AG04449 (cell line): ENCODE data around the gene PBRM1.
A peak's percentile ranks its signal among the peaks of the same experiment; 100 is the strongest.

Experiments used
- CTCF ChIA-PET: fragments of 350-600 bp; formaldehyde crosslinking; extraction: SDS; loops from one replicate; lab custom pipeline; 2021; ENCODE audit warnings: antibody characterized with exemption; lab: Yijun Ruan, JAX
- POLR2A ChIA-PET: fragments of 400-600, 350-600 bp; formaldehyde crosslinking; extraction: SDS; loops from one replicate; lab custom pipeline; 2020; ENCODE audit warnings: antibody characterized with exemption, inconsistent platforms; lab: Yijun Ruan, JAX
- DNase-seq: peaks from one replicate; pipeline ENCODE4 v3.0.0-alpha.2; 2010; ENCODE audit warnings: low read depth, low spot score
- H3K4me3 ChIP-seq: 2 replicates; pipeline ENCODE4 v1.5.1; 2011; ENCODE audit warnings: low read depth, mild to moderate bottlenecking, control low read depth, low read length
- TF ChIP-seq, protein P1 (sequence below): IDR thresholded peaks from one replicate; pipeline ENCODE4 v1.5.1; 2011; ENCODE audit warnings: mild to moderate bottlenecking, moderate library complexity, low read length, control low read depth, inconsistent platforms; ENCODE audit not compliant: insufficient read depth; ENCODE audit errors: missing control alignments

The PBRM1 gene

DNA sequence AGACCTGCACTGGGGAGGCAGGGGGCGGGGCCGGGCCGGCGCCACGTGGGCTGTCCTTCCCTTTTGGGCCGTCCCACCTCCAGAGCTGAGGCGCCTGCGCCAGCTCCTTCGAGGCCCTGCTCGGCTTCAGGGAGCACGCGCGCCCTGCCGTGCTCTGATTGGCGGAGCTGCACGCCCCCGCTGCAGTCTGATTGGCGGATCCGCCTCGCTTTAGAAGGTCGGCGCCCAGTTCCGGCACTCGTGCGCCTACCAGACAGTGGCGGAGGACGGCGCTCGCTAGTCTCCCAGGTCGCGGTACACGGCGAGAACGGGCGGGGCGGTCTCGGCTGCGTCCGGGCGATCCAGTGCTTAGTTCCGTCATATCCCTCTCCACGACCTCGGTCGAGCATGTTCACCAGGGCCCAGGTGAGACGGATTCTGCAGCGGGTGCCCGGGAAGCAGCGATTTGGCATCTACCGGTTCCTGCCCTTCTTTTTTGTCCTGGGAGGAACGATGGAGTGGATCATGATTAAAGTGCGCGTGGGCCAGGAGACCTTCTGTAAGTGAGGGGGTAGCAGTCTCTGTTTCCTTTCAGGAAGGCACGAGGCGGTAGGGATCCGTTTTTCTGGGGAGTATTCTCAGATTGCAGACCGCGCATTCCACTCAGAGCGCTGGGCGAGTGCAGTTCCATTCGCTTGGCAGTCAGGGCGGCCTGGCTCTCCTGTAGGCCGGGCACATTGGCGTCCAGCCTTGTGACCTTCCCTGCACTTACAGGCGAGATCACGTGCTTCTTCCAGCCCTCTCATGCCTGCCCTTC is 149.1 kb downstream of the PBRM1 start, which contains the start of gene UQCC5:
Gene UQCC5, plus strand, starts transcription at position 237 of the 796 bp plus-strand sequence. Its CDS starts 151 bp downstream, at position 388.
- TF ChIP-seq, protein P1, sequence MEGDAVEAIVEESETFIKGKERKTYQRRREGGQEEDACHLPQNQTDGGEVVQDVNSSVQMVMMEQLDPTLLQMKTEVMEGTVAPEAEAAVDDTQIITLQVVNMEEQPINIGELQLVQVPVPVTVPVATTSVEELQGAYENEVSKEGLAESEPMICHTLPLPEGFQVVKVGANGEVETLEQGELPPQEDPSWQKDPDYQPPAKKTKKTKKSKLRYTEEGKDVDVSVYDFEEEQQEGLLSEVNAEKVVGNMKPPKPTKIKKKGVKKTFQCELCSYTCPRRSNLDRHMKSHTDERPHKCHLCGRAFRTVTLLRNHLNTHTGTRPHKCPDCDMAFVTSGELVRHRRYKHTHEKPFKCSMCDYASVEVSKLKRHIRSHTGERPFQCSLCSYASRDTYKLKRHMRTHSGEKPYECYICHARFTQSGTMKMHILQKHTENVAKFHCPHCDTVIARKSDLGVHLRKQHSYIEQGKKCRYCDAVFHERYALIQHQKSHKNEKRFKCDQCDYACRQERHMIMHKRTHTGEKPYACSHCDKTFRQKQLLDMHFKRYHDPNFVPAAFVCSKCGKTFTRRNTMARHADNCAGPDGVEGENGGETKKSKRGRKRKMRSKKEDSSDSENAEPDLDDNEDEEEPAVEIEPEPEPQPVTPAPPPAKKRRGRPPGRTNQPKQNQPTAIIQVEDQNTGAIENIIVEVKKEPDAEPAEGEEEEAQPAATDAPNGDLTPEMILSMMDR, result no peak
- ChIA-PET CTCF (interaction anchor here (1.0 to 1.3 kb wide), 2 partner anchors 11 to 109 kb away, joined by 4 read pairs; no protein-coding TSS in a partner anchor), POLR2A (interaction anchor here (0.6 to 1.1 kb wide), 9 partner anchors 8 to 157 kb away, joined by 3 to 9 read pairs (median 4); no protein-coding TSS in a partner anchor)
- DNase-seq, result peak; percentile 87
- H3K4me3 ChIP-seq, result peak within 1 kb of the TSS; percentile 91

- no peak overlapping the region; the same call in 1 of the 2 replicates for H3K4me3 ChIP-seq
- POLR2A ChIA-PET, result interaction anchor here (0.6 to 1.1 kb wide), 9 partner anchors 9 to 157 kb away, joined by 3 to 9 read pairs (median 4); no protein-coding TSS in a partner anchor
- CTCF ChIA-PET, result interaction anchor here (1.0 to 1.3 kb wide), 2 partner anchors 11 to 108 kb away, joined by 4 read pairs; no protein-coding TSS in a partner anchor
- DNase-seq, result no peak
- TF ChIP-seq, protein P1, result no peak
Measured at GRCh38 chr3:52536112-52536368, 149.7 kb downstream of the PBRM1 start.

- DNase-seq, result no peak
- TF ChIP-seq, protein P1, result no peak
- H3K4me3 ChIP-seq, result no peak overlapping the region; the same call in 1 of the 2 replicates
- POLR2A ChIA-PET, result interaction anchor here (0.6 to 1.1 kb wide), 10 partner anchors 9 to 420 kb away, joined by 3 to 9 read pairs (median 4); no protein-coding TSS in a partner anchor
- CTCF ChIA-PET, result interaction anchor here (1.0 to 1.3 kb wide), 2 partner anchors 12 to 108 kb away, joined by 4 read pairs; no protein-coding TSS in a partner anchor
Measured at GRCh38 chr3:52535411-52536111, 150.2 kb downstream of the PBRM1 start.

DNA sequence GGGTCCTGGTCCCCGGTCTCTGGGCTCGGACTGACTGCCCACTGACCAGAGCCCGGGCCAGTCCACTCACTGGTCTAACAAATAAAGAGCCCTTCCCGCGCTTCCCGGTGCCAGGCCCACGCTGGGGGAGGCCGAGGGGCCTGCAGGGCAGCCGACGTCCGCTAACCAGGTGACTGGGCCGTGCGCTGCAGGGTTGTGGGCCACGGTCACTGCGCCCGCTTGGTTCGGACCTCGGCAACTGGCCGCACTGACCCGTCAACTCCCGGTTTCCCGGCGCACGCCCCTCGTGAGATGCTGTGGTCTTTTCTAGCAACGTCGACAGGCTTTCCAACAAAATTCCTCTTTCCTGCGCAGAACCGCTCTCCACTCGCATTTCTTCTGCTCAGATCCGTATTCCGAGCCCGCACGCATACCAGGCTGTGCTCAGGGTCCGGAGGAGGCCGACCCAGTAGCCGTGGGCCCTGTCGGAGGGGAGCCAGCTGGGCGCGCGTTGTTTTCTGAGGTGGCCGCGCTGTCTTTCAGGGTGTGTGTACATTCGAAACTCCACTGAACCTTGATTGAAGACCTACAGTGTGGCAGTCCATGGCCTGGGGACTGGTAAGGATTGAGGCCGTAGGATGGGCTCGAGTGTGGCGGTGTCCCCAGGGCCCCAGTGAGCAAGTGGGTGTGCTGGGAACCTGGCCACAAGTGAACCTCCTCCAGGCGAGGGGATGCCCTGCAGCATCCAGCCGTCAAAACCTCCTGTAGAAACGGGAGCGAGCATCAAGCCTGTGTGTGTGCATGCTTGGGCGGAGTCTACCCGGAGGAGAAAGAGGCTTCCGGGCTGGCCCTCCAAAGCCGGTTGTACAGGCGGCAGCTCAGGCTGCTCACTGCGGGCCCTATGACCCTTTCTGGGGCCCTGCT is 151.2 kb downstream of the PBRM1 start:
- ChIA-PET CTCF (no interaction called here), POLR2A (interaction anchor here (0.7 kb wide), 1 partner anchor 421 kb away, joined by 4 read pairs; no protein-coding TSS in a partner anchor)
- DNase-seq, result no peak
- TF ChIP-seq, protein P1, result no peak
- H3K4me3 ChIP-seq, result peak overlapping the region; percentile 66

GRCh38 chr3:52533623-52534280 is 152.0 kb downstream of the PBRM1 start, which contains the start of gene NT5DC2:
TSS of gene NT5DC2 (minus strand) at chr3:52533857. CDS start at chr3:52533737, 120 bp downstream.
- TF ChIP-seq, protein P1, result peak; percentile 35
- H3K4me3 ChIP-seq, result peak within 1 kb of the TSS; percentile 77
- ChIA-PET POLR2A (interaction anchor here (1.0 kb wide), 1 partner anchor 36 kb away, joined by 5 read pairs; no protein-coding TSS in a partner anchor), CTCF (no interaction called here)
- DNase-seq, result no peak
